COLO668 (cell line): ENCODE results near the gene RPL7L1.

Experiments
- DNase-seq: peaks from one replicate; lab custom pipeline; 2025; ENCODE audit not compliant: unreplicated experiment; lab: John Stamatoyannopoulos, UW

RPL7L1 gene

DNA sequence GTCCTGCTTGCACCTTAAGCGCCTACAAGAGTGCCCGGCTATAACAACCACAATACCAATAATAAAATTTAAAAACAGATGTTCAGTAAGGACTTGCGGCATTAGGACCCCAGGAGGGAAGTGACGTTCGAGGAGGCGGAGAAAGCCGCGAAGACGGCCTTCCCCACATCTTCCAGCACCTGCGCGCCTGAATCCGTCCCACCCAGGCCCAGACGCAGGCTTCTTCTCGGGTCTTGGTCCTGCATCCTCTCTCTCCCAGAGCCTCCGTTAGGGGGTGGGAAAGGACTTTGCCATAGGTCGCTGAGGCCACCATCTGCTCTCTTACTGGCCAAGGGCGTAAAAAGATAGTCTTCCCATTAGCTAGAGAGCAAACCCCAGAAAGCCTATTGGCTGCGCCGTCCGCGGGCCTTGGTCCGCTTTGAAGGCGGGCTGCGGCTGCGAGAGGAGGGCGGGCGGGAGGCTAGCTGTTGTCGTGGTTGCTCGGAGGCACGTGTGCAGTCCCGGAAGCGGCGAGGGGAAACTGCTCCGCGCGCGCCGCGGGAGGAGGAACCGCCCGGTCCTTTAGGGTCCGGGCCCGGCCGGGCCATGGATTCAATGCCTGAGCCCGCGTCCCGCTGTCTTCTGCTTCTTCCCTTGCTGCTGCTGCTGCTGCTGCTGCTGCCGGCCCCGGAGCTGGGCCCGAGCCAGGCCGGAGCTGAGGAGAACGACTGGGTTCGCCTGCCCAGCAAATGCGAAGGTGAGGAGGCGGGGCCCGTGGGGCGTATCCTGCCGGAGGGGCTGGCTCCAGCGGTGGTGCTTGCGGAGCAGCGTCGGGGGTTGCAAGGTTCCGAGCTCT lies 49.8 kb downstream of the RPL7L1 start, which contains the start of gene CNPY3:
Gene CNPY3 (plus strand): TSS at position 495 of the 835 bp plus-strand sequence. CDS start 91 bp downstream, at position 586.
- peak; percentile 91 for DNase-seq

DNA sequence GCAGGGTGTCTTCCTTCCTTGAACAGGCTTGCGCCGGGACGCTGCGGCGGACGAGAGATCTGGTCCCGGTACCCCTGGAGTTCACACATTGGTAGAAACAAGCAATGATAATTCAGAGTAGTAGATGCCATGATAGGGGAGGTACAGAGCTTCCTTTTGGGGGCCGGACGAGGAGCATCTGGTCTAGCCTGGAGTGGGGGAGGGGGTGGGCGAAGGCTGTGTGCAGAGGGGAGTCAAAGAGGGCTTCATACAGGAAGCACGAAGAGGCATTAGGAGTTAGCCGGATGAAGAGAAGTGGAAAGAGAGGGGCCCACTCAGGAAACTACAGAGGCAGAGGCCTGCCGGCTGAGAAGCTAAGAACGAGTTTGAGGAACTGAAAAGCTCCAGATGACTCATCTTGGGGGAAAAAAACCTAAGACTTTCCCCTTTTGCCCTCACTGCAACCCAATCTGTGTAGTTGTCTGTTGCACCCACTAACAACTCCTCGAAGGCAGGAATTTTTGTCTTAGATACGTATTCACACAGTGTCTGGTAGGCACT lies 50.5 kb downstream of the RPL7L1 start:
- DNase-seq = peak; percentile 39

DNA sequence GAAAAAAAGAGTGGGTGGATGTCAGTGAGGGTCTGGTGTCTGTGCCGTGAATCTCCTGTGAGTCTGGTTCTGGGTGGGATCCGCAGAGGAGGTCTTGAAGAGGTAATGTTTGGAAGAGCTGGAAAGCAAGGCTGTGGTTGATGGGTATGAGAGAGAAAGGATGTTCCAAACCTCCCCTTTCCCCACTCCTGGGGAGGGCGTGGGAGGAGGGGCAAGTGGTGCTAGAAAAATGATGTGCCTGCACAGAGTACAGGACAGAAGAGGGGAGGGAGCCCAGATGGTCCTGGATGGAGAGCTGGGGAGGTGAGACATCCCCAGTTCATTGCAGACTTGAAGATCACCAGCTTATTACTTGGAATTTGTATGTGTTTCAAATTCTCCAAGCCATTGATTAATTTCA lies 53.0 kb downstream of the RPL7L1 start:
- DNase-seq = no peak

DNA sequence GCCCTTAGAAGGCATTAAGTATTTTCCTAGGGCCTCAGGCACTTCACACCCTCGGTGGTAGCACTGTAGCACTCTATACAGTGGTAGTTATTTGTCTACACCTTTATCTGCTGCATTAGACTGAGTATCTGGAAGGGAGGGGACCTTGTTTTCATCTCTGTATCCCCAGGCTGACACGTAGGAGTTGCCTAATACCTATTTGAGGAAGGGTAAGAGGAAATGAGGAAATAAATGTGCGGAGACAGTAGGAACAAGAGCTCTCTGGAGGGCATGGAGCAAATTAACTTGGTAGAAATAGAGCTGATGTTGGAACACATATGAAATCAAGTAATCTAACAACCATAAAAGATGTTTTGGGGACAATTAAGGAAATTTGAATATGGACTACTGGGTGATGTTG lies 53.8 kb downstream of the RPL7L1 start:
- DNase-seq = no peak

DNA sequence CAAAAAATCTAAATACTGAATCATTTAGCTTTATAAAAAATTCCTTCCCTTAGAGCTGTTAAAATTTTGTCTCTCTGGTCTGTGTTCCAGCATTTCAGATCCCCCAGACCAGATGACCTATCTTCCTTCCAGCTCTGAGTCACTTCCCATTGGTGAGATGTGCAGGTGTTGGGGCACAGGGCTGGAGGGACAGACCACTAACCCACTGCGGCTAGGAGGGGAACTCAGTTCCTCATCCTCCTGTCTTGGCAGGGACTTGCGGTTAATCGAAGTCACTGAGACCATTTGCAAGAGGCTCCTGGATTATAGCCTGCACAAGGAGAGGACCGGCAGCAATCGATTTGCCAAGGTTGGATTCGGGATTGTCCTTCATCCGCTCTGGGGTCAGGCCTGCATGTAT lies 55.9 kb downstream of the RPL7L1 start:
- no peak for DNase-seq

DNA sequence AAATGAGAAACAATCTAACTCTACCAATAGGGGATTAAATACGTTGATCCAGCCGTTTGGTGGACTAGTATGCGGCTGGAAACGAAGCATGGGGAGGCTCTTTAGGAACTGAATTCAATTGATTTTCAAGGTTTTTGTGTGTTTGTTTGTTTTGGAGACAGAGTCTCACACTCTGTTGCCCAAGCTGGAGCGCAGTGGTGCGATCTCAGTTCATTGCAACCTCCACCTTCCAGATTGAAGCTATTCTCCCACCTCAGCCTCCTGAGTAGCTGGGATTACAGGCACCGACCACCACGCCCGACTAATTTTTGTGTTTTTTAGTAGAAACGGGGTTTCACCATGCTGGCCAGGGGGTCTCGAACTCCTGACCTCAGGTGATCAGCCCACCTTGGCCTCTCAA lies 57.0 kb downstream of the RPL7L1 start:
- no peak for DNase-seq

DNA sequence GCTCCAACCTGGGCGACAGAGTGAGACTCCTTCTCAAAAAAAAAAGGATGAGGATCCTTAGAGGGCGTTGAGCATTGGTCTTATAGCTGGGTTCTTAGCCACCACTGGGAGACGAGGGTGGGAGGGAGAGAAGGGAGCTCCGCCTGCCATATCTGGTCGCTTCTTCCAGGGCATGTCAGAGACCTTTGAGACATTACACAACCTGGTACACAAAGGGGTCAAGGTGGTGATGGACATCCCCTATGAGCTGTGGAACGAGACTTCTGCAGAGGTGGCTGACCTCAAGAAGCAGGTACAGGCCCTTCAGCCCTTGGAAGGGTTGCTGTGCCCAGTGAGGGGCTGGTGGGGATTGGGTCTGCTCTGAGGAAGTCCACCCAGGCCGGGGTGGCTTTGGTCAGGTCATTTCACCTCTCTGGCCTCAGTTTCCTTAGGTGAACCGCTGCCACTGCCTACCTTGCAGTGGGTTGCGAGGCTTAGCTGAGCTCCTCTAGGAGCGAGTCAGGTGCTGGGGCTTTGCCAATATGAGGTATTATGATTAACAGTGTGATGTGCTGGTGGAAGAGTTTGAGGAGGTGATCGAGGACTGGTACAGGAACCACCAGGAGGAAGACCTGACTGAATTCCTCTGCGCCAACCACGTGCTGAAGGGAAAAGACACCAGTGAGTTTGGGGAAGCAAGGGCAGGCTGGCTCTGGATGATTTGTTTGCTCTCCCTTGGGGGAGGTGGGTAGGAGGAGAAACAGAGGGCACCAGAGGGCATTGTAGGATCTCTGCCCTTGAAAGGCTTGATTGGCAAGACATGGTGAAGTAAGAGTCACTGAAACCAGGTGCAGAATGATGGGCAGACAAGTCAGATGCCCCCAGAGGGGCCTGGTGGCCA lies 58.4 kb downstream of the RPL7L1 start:
- no peak for DNase-seq

DNA sequence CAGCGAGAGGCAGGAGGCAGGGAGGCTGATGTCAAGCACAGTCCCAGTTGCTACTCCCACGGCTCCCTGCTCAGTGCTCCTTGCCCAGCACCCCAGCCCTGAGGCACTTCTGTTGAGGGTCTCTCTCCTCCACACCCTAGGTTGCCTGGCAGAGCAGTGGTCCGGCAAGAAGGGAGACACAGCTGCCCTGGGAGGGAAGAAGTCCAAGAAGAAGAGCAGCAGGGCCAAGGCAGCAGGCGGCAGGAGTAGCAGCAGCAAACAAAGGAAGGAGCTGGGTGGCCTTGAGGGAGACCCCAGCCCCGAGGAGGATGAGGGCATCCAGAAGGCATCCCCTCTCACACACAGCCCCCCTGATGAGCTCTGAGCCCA lies 59.0 kb downstream of the RPL7L1 start:
- no peak for DNase-seq

DNA sequence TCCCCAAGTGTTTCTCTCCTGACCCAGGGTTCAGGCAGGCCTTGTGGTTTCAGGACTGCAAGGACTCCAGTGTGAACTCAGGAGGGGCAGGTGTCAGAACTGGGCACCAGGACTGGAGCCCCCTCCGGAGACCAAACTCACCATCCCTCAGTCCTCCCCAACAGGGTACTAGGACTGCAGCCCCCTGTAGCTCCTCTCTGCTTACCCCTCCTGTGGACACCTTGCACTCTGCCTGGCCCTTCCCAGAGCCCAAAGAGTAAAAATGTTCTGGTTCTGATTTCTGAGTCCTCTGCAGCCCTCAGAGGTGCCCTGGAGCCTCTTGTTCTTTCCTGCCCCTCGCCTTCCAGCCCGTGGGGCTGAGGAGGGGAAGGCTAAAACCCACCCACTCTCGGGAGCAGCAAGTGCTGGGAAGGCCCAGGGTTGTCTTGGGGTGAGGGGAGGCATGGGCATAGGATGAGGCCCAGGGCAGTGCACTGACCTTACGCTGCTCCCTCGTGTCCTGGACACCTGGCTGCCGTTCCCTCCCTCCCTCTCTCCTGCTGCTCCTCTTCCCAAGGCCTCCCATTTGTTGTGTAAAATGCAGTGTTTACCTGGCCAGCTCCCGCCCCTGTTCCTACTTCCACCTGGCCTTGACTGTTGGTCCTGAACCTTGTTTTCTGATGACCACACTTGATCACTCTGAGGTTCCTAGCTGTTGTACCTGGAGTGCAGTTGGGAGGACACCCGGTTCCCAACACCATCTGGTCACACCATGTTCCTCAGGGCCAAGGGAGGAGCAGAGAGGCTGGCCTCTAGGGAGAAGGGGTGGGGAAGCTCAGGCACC lies 59.8 kb downstream of the RPL7L1 start:
- no peak for DNase-seq
